Measurements from ENCODE around the gene SLCO4C1. TPM values are rescaled to one million over a fixed set of nuclear protein-coding genes. Genes with fewer than 3 reads are reported as not detected.

SLCO4C1 gene
- total and polyA plus RNA-seq, 7 donors = under 0.01 to 0.69 (median 0.38) TPM; not detected in 4

DNA sequence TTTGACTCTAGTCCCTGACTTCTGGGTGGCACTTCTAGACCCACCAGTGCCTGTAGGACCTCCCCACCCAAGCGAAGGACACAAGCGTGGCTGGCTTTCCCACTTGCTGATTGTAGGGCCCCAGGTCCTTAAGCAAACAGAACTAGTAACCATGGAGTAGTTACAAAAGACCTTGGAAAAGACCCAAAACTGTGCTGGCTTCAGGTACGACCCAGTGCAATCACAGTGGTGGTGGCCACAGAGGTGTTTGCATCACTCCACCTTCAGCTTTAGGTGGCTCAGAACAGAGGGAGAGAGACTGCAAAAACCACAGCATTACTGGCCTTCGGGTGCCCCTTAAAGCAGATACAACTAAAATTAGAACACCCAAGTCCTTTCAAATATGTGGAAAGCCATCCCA is 52.9 kb downstream of the SLCO4C1 start:
- Histone ChIP-seq H3K9me3 (no peaks in the 10 kb centered on the region), H3K27me3 (no peaks in the 10 kb centered on the region), H3K36me3 (no peaks in the 10 kb centered on the region), H3K27ac (no peak overlapping the region), H3K4me1 (no peaks in the 10 kb centered on the region), H3K4me3 (no peak overlapping the region)
- 89 to 93% methylated on average over 4 of the region's 4 CpGs for WGBS, 2 donors
- TF ChIP-seq POLR2AphosphoS5 (IDR thresholded peaks at IDR 0.05) = no peak
- TF ChIP-seq, protein P1, sequence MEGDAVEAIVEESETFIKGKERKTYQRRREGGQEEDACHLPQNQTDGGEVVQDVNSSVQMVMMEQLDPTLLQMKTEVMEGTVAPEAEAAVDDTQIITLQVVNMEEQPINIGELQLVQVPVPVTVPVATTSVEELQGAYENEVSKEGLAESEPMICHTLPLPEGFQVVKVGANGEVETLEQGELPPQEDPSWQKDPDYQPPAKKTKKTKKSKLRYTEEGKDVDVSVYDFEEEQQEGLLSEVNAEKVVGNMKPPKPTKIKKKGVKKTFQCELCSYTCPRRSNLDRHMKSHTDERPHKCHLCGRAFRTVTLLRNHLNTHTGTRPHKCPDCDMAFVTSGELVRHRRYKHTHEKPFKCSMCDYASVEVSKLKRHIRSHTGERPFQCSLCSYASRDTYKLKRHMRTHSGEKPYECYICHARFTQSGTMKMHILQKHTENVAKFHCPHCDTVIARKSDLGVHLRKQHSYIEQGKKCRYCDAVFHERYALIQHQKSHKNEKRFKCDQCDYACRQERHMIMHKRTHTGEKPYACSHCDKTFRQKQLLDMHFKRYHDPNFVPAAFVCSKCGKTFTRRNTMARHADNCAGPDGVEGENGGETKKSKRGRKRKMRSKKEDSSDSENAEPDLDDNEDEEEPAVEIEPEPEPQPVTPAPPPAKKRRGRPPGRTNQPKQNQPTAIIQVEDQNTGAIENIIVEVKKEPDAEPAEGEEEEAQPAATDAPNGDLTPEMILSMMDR (IDR thresholded peaks at IDR 0.05) = no peak
- no peak for TF ChIP-seq POLR2A (IDR thresholded peaks at IDR 0.05)
- no peak for TF ChIP-seq EP300 (IDR thresholded peaks at IDR 0.05)
- intact Hi-C loops (cut with DNase I) = no loop called here
- DNase-seq = no peak

DNA sequence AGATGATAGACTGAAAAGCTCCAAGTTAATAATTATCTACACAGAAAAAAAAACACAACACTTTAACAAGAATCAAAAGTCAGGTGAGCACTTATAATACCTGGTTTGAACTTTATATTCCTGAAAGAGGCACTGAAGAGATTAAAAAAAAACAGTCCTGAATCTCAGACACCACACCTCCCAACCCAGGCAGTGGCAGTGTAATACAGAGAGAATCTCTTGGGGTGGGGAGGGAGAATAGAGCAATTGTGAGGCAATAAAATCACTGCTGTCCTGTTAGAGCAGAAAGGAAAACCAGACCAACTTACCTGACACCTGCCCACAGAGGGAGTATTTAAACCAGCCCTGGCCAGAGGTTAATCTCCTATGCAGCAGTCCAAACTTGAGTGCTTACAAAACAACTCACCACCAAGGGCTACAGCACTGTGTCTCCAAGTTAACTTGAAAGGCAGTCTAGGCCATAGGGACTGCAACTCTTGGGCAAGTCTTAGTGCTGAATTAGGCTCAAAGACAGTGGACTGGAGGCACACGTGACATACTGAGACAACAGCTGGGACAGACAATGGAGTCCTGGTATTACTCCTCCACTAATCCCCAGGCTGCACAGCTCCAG is 54.2 kb downstream of the SLCO4C1 start:
- TF ChIP-seq POLR2AphosphoS5 (IDR thresholded peaks at IDR 0.05) = no peak
- TF ChIP-seq, protein P1 (IDR thresholded peaks at IDR 0.05) = no peak
- no peak for TF ChIP-seq POLR2A (IDR thresholded peaks at IDR 0.05)
- TF ChIP-seq EP300 (IDR thresholded peaks at IDR 0.05) = no peak
- intact Hi-C loops (cut with DNase I) = no loop called here
- no peak for DNase-seq
- Histone ChIP-seq H3K27ac (no peak overlapping the region), H3K4me1 (no peaks in the 10 kb centered on the region), H3K9me3 (no peaks in the 10 kb centered on the region), H3K36me3 (no peaks in the 10 kb centered on the region), H3K4me3 (no peak overlapping the region), H3K27me3 (no peaks in the 10 kb centered on the region)
- WGBS, 2 donors = 85 to 94% methylated on average over 1 of the region's 1 CpG

DNA sequence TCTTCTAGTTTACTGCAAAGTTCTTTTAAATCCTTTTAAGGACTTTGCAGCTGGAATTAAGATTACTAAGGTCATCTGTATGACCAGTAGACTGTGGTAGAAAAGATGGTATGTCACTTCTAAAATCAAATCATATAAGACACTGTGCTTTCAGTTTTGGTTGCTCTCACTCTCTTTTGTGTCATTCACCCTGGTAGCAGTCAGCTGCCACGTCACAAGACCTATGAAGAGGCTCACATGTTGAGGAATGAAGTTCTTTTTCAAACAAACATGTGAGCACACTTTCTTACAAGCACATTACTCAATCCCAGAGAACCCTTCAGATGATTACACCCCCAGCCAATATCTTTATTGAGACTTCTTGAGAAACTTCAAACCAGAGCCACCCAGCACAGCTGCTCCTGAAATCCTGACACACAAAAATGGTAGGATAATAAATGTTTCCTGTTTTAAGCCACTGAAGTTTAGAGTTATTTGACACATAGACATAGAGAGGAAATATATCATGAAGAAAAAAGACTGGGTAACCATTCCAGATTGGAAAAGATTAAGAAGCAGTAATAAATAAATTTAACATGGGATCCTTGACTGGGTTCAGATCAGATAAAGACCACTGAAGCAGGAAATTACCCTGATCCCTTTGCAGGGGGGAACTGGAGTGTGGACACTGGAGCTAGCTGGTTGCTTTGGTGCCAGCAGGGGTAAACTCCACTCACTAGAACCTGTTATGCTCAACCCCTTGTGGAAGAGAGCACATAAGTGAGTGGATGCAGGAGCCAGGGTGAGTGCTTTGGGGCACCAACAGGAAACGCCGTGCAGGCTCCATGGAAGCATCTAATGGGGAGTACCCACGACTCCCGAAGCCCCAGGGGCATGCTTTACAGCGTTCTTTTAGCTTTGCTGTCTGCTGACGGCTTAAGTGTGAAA is 64.1 kb downstream of the SLCO4C1 start:
- 89 to 92% methylated on average over 7 of the region's 7 CpGs for WGBS, 2 donors
- Histone ChIP-seq H3K27me3 (no peaks in the 10 kb centered on the region), H3K27ac (no peak overlapping the region), H3K4me3 (no peak overlapping the region), H3K9me3 (no peaks in the 10 kb centered on the region), H3K4me1 (no peaks in the 10 kb centered on the region), H3K36me3 (no peaks in the 10 kb centered on the region)
- DNase-seq = no peak
- intact Hi-C loops (cut with DNase I) = no loop called here
- TF ChIP-seq, protein P1 (IDR thresholded peaks at IDR 0.05) = no peak
- no peak for TF ChIP-seq POLR2A (IDR thresholded peaks at IDR 0.05)
- TF ChIP-seq POLR2AphosphoS5 (IDR thresholded peaks at IDR 0.05) = no peak
- TF ChIP-seq EP300 (IDR thresholded peaks at IDR 0.05) = no peak

DNA sequence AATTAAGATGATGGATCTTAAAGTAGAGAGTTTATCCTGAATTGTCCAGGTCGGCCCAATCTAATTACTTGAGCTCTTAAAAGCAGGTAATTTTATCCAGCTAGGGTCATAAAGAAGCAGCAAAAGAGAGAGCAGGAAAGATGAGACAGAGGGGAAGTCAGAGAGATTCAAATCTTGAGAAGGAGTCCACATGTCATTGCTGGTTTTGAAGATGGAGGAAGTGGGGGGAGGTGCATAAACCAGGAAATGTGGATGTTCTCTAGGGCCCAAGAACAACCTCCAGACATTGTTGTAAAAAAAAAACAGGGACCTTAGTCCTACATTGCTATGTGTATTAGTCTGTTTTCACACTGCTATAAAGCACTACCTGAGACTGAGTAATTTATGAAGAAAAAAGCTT is 66.4 kb downstream of the SLCO4C1 start:
- WGBS, 2 donors = 33 to 55% methylated on average over 1 of the region's 1 CpG
- Histone ChIP-seq H3K27ac (no peak overlapping the region), H3K4me3 (no peak overlapping the region), H3K27me3 (no peaks in the 10 kb centered on the region), H3K36me3 (no peaks in the 10 kb centered on the region), H3K4me1 (no peaks in the 10 kb centered on the region), H3K9me3 (no peaks in the 10 kb centered on the region)
- intact Hi-C loops (cut with DNase I) = no loop called here
- TF ChIP-seq POLR2A (IDR thresholded peaks at IDR 0.05) (no peak), POLR2AphosphoS5 (IDR thresholded peaks at IDR 0.05) (no peak), EP300 (IDR thresholded peaks at IDR 0.05) (no peak)
- TF ChIP-seq, protein P1 (IDR thresholded peaks at IDR 0.05) = no peak
- DNase-seq = no peak
